Transverse colon (tissue), 3 donors: Measurements from ENCODE around the gene ACKR4.

Experiments used
- POLR2A ChIP-seq: fragments of 450-650 bp; IDR thresholded peaks from one replicate; pipeline ENCODE4 v1.6.1; 2016; ENCODE audit warnings: antibody characterized with exemption, mild to moderate bottlenecking, moderate library complexity
- TF ChIP-seq, protein P1 (sequence below), 5 experiments: fragments of 200-600 bp in 3 of 5; fragments of 450-650 bp in 2 of 5; sonication (generic) in 3 of 5; IDR thresholded peaks; 1 replicate in 2 of 5; 2 replicates in 3 of 5; pipeline ENCODE4 v1.5.1; 2016 to 2017; ENCODE audit warnings: antibody characterized with exemption in 5 of 5, inconsistent platforms in 3 of 5, mild to moderate bottlenecking in 2 of 5, moderate library complexity in 1 of 5

GRCh38 chr3:132623646-132624045 is 26.6 kb downstream of the ACKR4 start:
- no peak for TF ChIP-seq POLR2A
- TF ChIP-seq, protein P1, sequence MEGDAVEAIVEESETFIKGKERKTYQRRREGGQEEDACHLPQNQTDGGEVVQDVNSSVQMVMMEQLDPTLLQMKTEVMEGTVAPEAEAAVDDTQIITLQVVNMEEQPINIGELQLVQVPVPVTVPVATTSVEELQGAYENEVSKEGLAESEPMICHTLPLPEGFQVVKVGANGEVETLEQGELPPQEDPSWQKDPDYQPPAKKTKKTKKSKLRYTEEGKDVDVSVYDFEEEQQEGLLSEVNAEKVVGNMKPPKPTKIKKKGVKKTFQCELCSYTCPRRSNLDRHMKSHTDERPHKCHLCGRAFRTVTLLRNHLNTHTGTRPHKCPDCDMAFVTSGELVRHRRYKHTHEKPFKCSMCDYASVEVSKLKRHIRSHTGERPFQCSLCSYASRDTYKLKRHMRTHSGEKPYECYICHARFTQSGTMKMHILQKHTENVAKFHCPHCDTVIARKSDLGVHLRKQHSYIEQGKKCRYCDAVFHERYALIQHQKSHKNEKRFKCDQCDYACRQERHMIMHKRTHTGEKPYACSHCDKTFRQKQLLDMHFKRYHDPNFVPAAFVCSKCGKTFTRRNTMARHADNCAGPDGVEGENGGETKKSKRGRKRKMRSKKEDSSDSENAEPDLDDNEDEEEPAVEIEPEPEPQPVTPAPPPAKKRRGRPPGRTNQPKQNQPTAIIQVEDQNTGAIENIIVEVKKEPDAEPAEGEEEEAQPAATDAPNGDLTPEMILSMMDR (IDR thresholded peaks at IDR 0.05) = no peak
